ENCODE measurements around the gene CYTH3.
"Not testable (repeated sequence)": the region's sequence is repeated elsewhere in the genome, so short reads cannot be mapped to it uniquely, and the experiment has no call there.

CYTH3 gene

GRCh38 chr7:6272481-6273323, at the start of gene CYTH3:
CYTH3 (minus strand) TSS chr7:6272624; CDS start chr7:6272507, 117 bp downstream.
- DNase-seq (ENCODE audit: low spot score) = peak; percentile 94

- no peak for DNase-seq (ENCODE audit: low spot score)
Observed at GRCh38 chr7:6320791-6321190, 48.4 kb upstream of the CYTH3 start.

- DNase-seq (ENCODE audit: low spot score) = no peak
Observed at GRCh38 chr7:6317797-6318438, 45.5 kb upstream of the CYTH3 start.

- no peak for DNase-seq (ENCODE audit: low spot score)
Observed at GRCh38 chr7:6316226-6316625, 43.8 kb upstream of the CYTH3 start.

- no peak for DNase-seq (ENCODE audit: low spot score)
Observed at GRCh38 chr7:6315746-6316145, 43.3 kb upstream of the CYTH3 start.

GRCh38 chr7:6310271-6310993, 38.0 kb upstream of the CYTH3 start:
- no peak for DNase-seq (ENCODE audit: low spot score)

- DNase-seq (ENCODE audit: low spot score) = no peak
Observed at GRCh38 chr7:6307762-6308161, 35.3 kb upstream of the CYTH3 start.

GRCh38 chr7:6306471-6306870, 34.0 kb upstream of the CYTH3 start:
- DNase-seq (ENCODE audit: low spot score) = peak; percentile 72

GRCh38 chr7:6305330-6305729, 32.9 kb upstream of the CYTH3 start:
- DNase-seq (ENCODE audit: low spot score) = no peak

- DNase-seq (ENCODE audit: low spot score) = not testable (repeated sequence)
Observed at GRCh38 chr7:6301446-6301845, 29.0 kb upstream of the CYTH3 start.

GRCh38 chr7:6299774-6300173, 27.4 kb upstream of the CYTH3 start:
- DNase-seq (ENCODE audit: low spot score) = no peak

- DNase-seq (ENCODE audit: low spot score) = no peak
Observed at GRCh38 chr7:6294839-6295238, 22.4 kb upstream of the CYTH3 start.

GRCh38 chr7:6293202-6293601, 20.8 kb upstream of the CYTH3 start:
- DNase-seq (ENCODE audit: low spot score) = no peak

- not testable (repeated sequence) for DNase-seq (ENCODE audit: low spot score)
Observed at GRCh38 chr7:6291941-6292340, 19.5 kb upstream of the CYTH3 start.

- DNase-seq (ENCODE audit: low spot score) = no peak
Observed at GRCh38 chr7:6291531-6291930, 19.1 kb upstream of the CYTH3 start.

- peak; percentile 32 for DNase-seq (ENCODE audit: low spot score)
Observed at GRCh38 chr7:6290319-6290741, 17.9 kb upstream of the CYTH3 start.

GRCh38 chr7:6288270-6288860, 15.9 kb upstream of the CYTH3 start:
- DNase-seq (ENCODE audit: low spot score) = no peak

GRCh38 chr7:6286486-6286885, 14.1 kb upstream of the CYTH3 start:
- no peak for DNase-seq (ENCODE audit: low spot score)

GRCh38 chr7:6284461-6285360, 12.3 kb upstream of the CYTH3 start:
- DNase-seq (ENCODE audit: low spot score) = peak; percentile 64

- DNase-seq (ENCODE audit: low spot score) = no peak
Observed at GRCh38 chr7:6284055-6284400, 11.6 kb upstream of the CYTH3 start.

- DNase-seq (ENCODE audit: low spot score) = peak; percentile 63
Observed at GRCh38 chr7:6283391-6284054, 11.1 kb upstream of the CYTH3 start.
